Breast epithelium (tissue), 3 donors: Measurements from ENCODE around the gene OR8B4.

Source experiments
- CTCF ChIP-seq, 3 donors: fragments of 450-650 bp; IDR thresholded peaks; one replicate each; pipeline ENCODE4 v1.5.1; 2016 to 2017; ENCODE audit warnings: antibody characterized with exemption in 3 of 3, mild to moderate bottlenecking in 3 of 3, moderate library complexity in 3 of 3
- POLR2AphosphoS5 ChIP-seq, 3 donors: sonication (generic); formaldehyde crosslinking; IDR thresholded peaks; one replicate each; pipeline ENCODE4 v1.6.1; 2017; ENCODE audit warnings: antibody characterized with exemption in 3 of 3

GRCh38 chr11:124424384-124424921 lies at the start of gene OR8B4:
- TF ChIP-seq CTCF (IDR thresholded peaks at IDR 0.05) (no peak), POLR2AphosphoS5 (IDR thresholded peaks at IDR 0.05) (no peak)
